ENCODE measurements around the gene ENOX1.

DNA sequence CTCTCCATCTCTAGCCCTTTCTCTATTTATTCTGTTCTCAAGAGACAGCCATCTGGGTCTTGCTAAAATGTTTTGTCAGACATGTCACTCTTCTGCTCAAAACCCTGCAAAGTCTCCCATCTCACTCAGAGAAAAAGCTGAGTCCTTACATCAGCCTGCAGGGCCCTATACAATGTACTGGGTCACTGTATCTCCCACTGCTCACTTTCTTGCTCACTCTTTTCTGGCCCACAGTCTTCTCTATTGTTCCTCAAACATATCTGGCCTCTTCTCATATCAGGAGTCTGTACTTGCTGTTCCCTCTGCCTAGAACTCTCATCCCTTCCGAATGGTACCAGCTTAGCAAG is 189.2 kb downstream of the ENOX1 start:
- TF ChIP-seq, protein P1, sequence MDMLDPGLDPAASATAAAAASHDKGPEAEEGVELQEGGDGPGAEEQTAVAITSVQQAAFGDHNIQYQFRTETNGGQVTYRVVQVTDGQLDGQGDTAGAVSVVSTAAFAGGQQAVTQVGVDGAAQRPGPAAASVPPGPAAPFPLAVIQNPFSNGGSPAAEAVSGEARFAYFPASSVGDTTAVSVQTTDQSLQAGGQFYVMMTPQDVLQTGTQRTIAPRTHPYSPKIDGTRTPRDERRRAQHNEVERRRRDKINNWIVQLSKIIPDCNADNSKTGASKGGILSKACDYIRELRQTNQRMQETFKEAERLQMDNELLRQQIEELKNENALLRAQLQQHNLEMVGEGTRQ (IDR thresholded peaks at IDR 0.05) = no peak
- TF ChIP-seq EP300 (IDR thresholded peaks at IDR 0.05) (no peak), MYC (IDR thresholded peaks at IDR 0.05; ENCODE audit: borderline replicate concordance, low read length) (no peak), POLR2A (IDR thresholded peaks at IDR 0.05; ENCODE audit: low read length) (no peak), POLR2AphosphoS2 (conservative IDR thresholded peaks at IDR 0.05; ENCODE audit: low read length) (no peak), RFX5 (IDR thresholded peaks at IDR 0.05) (no peak), RAD21 (conservative IDR thresholded peaks at IDR 0.05 in 1 of 2, IDR thresholded peaks at IDR 0.05 in 1 of 2) (no peak), TFCP2L1 (CRISPR knock-in tag; IDR thresholded peaks at IDR 0.05) (no peak)
- TF ChIP-seq, protein P2, sequence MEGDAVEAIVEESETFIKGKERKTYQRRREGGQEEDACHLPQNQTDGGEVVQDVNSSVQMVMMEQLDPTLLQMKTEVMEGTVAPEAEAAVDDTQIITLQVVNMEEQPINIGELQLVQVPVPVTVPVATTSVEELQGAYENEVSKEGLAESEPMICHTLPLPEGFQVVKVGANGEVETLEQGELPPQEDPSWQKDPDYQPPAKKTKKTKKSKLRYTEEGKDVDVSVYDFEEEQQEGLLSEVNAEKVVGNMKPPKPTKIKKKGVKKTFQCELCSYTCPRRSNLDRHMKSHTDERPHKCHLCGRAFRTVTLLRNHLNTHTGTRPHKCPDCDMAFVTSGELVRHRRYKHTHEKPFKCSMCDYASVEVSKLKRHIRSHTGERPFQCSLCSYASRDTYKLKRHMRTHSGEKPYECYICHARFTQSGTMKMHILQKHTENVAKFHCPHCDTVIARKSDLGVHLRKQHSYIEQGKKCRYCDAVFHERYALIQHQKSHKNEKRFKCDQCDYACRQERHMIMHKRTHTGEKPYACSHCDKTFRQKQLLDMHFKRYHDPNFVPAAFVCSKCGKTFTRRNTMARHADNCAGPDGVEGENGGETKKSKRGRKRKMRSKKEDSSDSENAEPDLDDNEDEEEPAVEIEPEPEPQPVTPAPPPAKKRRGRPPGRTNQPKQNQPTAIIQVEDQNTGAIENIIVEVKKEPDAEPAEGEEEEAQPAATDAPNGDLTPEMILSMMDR (IDR thresholded peaks at IDR 0.05) = no peak
- TF ChIP-seq, protein P3, sequence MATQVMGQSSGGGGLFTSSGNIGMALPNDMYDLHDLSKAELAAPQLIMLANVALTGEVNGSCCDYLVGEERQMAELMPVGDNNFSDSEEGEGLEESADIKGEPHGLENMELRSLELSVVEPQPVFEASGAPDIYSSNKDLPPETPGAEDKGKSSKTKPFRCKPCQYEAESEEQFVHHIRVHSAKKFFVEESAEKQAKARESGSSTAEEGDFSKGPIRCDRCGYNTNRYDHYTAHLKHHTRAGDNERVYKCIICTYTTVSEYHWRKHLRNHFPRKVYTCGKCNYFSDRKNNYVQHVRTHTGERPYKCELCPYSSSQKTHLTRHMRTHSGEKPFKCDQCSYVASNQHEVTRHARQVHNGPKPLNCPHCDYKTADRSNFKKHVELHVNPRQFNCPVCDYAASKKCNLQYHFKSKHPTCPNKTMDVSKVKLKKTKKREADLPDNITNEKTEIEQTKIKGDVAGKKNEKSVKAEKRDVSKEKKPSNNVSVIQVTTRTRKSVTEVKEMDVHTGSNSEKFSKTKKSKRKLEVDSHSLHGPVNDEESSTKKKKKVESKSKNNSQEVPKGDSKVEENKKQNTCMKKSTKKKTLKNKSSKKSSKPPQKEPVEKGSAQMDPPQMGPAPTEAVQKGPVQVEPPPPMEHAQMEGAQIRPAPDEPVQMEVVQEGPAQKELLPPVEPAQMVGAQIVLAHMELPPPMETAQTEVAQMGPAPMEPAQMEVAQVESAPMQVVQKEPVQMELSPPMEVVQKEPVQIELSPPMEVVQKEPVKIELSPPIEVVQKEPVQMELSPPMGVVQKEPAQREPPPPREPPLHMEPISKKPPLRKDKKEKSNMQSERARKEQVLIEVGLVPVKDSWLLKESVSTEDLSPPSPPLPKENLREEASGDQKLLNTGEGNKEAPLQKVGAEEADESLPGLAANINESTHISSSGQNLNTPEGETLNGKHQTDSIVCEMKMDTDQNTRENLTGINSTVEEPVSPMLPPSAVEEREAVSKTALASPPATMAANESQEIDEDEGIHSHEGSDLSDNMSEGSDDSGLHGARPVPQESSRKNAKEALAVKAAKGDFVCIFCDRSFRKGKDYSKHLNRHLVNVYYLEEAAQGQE (IDR thresholded peaks at IDR 0.05) = no peak
- TF ChIP-seq, protein P4, sequence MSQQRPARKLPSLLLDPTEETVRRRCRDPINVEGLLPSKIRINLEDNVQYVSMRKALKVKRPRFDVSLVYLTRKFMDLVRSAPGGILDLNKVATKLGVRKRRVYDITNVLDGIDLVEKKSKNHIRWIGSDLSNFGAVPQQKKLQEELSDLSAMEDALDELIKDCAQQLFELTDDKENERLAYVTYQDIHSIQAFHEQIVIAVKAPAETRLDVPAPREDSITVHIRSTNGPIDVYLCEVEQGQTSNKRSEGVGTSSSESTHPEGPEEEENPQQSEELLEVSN (IDR thresholded peaks at IDR 0.05; ENCODE audit: borderline replicate concordance, low read depth) = no peak
- TF ChIP-seq, protein P5, sequence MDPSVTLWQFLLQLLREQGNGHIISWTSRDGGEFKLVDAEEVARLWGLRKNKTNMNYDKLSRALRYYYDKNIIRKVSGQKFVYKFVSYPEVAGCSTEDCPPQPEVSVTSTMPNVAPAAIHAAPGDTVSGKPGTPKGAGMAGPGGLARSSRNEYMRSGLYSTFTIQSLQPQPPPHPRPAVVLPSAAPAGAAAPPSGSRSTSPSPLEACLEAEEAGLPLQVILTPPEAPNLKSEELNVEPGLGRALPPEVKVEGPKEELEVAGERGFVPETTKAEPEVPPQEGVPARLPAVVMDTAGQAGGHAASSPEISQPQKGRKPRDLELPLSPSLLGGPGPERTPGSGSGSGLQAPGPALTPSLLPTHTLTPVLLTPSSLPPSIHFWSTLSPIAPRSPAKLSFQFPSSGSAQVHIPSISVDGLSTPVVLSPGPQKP (IDR thresholded peaks at IDR 0.05; ENCODE audit: low read depth, low read length) = no peak
